HG03575 (cell line): ENCODE measurements around the gene MFGE8.

Source experiments
- ATAC-seq: cut with Tn5 transposase; IDR thresholded peaks from one replicate; pipeline ENCODE4 v1.9.1; 2021; ENCODE audit not compliant: unreplicated experiment, insufficient number of reproducible peaks, low FRiP score; ENCODE audit errors: extremely low read depth

The MFGE8 gene

DNA sequence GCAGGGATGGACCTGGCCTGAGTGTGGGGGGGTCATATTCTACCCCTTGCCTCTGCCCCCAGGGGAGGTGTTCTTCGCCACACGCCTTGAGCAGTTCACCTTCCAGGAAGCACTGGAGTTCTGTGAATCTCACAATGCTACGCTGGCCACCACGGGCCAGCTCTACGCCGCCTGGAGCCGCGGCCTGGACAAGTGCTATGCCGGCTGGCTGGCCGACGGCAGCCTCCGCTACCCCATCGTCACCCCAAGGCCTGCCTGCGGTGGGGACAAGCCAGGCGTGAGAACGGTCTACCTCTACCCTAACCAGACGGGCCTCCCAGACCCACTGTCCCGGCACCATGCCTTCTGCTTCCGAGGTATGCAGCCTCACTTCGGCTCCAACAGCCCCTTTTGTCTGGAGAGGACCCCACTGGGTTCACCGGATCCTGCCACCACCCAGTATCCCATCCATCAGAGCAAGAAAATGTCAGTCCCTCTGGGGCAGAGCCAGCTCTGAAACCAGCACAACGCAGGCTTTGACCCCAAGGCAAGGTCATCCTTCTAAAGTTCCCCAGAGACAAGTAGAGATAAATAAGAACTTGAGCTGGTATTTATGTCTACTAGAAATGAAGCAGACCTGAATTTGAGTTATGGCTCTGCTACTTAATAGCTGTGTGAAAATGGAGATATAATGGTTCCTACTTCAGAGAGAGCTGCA is 63.7 kb downstream of the MFGE8 start:
- ATAC-seq, result no peak
